Glomerular endothelial cell (primary cell): ENCODE data around the gene HAND2. TPM values are rescaled to one million over a fixed set of nuclear protein-coding genes. Genes with fewer than 3 reads are reported as not detected.

ENCODE experiments used
- DNase-seq: peaks from one replicate; pipeline ENCODE4 v3.0.0-alpha.2; 2011; ENCODE audit warnings: low read depth, low spot score; ENCODE audit errors: extremely low read depth
- total RNA-seq: library from RNA; depleted of rRNA; stranded (reverse); fragments of >200 nt; gene quantifications from 2 replicates; pipeline ENCODE4 v1.2.3, GENCODE V29; 2015

HAND2 gene
- not detected in 2 replicates for total RNA-seq

DNA sequence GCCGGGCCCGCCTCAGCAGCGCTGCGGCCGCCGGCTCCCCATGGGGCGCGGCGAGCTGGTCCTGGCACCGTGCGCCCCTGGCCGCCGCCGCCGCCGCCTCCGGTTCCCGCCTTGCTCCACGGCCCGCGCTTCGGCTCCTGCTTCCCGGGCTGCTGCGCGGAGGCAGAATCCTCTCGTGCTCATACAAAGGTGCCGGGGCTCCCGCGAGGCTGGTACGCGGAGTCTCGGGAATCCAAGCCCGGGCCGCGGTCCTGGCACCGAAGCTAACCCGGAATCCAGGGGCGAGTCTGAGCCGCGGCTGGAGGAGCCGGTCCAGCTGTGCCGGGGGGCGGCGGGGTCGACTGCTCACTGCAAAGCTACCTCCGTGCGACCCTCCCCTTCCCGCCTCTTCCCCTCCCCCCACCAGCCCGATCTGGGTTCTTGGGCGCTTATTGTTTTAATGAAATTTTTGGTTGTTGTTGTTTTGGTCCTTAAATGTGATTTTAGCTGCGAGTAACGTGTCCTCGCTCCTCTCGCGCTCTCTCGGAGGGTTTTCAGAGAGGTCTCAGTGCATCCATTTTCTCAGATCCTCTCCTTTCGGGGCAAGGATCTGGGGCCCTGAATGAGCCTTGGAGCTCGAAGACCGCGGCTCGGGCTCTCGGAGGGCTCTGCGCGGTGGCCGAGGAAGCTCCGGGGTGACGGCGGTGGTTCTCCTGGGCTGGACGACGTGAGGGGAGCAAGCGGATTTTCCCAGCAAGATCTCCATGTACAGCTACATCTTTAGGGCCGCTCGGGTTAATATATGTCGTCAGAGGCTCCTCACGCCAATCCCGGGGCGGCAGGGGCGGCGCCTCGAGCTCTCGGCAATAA lies at the start of gene HAND2:
TSS of gene HAND2 (minus strand) at position 753 of the 849 bp plus-strand sequence. CDS start 940 bp downstream, outside the sequence.
- no peak for DNase-seq

DNA sequence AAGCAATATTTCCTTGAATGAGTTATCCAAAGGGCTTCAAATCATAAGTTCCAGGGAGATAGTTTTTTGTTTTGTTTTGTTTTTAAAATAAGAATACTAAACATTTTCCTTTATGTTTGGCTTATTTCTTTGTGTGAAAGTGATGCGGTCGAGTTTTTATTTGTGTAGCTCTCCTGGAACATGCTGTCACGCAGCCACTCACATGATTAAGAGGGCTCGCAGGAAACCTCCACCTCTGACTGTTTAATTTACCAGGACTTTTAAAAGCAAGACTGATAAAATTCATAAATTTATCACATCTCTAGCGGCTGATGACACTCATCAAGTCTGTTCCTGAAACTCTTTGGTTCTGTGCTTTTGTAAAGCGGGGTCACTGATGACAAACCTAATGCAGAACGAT lies 48.9 kb upstream of the HAND2 start:
- no peak for DNase-seq

DNA sequence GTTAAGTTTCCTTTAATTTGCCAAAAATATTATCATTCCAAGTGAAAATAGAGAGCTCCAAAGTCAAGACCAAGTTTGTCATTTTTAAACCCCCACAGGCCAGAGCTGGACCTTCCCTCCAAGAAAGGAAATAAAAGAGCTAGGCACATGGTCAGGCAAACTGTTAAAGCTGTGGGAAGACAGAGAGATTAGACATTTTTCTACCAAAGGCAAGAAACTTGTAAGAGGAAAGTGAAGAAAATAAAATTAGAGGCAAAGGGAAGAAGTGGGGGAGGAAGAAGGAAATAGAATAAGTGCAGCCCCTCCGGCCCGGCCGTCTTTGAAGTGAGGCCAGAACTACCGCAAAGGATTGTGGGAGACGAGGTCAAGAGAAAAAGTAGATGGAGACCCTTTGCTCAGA lies 47.9 kb upstream of the HAND2 start:
- DNase-seq, result no peak

DNA sequence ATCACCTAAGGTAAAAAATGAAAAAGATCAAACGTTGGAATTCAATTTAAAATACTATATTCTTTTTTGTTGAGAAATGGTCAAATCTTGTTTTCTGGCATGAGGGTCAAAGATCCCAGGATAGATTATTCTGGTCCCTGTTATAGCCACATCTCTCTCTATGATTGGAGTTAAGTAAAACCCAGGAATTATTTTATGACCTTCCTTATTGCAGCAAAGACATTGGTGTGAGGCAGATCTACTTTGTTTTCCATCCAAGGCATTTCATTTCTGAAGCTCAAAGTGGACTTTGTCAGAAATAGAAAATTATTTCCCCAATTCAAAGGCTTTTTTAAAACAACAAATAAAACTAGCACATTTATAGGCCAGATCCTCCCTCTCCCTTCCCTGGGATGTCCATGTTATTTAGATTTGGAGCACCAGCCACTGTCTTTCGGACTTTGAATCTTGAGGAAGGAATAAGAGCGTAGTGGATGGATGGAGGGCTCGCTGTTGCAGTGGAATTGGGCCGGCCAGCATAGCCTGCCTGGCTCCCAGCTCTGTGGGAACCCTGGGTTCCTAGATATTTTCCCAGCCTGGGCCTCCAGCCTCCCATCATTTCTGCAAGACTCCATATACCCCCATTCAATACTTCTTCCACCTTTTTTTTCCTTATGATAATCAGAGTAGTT lies 45.6 kb upstream of the HAND2 start:
- DNase-seq, result no peak

DNA sequence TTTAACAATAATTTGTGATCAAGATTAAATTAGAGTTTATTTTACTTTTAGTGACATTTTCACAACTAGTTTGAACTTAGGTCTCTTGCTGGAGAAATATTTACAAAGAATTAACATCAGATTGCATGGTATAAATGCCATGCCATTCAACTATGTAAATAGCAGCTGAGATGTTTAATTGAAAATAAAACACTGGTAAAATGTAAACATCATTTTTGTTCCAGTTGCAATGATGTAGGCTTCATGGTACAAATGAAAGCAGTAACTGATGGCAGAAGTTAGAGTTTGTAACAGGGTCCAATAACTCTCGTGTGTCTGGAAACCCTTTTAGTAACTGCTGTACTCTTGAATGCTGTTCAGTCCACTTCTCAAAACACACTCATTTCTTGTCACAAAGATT lies 43.7 kb upstream of the HAND2 start:
- DNase-seq, result no peak

DNA sequence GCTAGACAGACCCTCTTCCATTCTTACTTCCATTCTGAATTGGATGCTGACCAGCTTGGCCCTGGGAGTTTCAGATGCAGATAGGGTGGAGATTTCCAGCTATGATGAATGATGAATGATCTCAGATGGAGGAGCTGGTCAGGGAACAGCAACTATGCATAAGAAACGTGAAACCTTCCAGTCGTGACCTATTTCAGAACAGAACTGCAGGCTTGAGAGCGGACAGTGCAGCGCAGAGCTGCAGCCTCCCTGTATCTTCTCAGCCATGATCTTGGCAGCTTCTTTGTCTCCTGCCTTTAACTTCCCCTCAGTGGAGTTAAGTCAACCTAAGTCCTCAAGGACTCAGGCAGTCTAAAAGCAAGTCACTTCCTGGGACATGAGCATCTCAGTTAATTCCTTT lies 43.3 kb upstream of the HAND2 start:
- DNase-seq, result no peak

DNA sequence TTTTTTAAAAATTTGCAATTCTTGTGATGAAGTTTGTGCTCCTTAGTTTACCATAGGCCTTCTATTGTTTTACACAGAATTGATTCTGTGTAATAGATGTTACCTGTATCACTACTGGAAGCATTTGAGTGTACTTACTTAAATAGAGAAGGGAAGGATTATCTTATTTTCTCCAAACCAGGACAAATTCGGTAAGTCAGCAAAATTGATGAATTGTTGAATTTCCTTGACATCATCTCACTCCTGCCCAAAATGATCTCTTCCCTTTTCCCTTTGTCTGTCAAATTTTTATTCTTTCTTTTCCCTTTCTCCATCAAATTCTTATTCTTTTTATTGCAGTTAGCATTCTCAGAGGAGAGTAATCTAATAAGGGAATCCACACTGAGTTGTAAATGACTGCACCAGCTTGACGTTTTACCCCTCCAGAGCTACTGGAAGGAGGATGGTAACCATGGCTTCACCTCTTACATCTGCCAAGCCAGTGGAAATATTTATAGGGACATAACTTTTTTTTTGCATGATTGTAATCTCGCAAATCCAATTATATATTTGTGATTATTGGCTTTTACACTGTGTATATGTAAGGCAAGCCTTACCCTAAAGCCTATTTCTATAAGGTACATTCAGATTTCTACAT lies 42.6 kb upstream of the HAND2 start:
- DNase-seq, result no peak

DNA sequence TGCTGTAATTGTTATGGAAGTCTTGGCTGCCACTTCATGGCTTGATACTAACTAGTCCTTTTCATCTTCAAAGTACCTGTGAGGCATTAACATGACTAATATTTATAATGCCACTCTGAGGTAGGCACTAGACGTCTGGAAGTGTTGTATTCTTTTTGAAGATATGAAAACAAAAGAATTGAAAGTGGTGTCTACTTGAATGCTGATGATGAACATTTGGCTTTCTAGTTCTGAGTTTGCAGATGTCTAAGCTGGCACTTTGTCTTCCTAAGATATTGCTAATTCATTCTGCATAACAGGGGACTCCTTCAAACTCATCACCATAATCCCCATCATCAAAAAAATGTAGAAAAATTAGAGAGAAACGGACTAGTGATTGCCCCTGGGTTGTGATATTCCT lies 41.6 kb upstream of the HAND2 start:
- DNase-seq, result no peak

DNA sequence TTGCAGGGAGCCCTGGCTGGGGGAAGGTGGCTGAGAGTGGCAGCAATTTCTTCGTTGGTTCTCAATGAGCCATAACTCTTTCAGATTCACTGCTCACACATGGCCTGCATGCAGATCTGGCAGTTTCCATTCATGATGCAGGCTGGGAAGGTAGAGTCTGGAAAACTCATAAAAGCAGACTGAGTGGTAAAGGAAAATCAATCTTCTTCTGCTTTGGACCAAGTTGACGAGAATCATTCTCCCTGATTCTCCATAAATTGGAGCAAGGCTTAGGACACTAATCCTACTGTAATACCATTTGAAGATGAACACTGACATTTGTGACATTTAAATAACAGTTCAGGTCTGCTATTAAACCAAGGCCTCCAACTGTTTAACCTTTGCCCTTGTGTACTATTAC lies 35.3 kb upstream of the HAND2 start:
- no peak for DNase-seq

DNA sequence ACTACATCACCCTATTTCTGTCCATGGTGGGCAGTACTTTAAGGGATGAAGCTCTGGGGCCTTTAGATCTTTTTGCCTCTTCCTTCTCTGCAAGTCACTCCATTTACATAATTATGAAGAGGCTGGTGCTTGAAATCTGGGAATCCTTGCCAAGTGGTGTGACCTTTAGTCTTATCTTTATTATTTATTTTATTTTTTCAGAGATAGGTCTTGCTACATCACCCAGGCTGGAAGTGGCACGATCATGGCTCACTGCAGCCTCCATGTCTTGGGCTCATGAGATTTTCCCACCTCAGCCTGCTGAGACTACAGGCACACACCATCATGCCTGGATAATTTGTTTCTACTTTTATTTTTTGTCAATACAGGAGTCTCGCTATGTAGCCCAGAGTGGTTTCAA lies 34.4 kb upstream of the HAND2 start:
- no peak for DNase-seq

DNA sequence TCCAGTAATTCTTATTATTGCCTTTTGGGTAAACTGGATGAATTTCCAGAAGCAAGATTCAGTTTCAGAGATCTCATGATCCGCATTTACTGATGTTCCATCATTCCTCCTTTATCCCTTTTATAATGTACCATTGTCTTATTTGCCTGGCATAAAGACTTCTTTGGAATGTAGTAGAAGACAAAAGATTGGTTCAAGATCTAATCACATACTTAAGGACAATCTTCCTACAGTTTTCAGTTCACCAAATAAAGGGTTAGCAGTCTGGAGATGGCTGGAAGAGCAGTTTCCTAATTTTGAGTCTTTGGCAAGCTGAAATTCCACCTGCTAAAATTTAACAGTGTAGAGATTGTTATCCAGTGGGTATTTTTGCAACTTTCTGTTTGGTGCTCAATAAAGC lies 30.9 kb upstream of the HAND2 start:
- DNase-seq, result no peak

DNA sequence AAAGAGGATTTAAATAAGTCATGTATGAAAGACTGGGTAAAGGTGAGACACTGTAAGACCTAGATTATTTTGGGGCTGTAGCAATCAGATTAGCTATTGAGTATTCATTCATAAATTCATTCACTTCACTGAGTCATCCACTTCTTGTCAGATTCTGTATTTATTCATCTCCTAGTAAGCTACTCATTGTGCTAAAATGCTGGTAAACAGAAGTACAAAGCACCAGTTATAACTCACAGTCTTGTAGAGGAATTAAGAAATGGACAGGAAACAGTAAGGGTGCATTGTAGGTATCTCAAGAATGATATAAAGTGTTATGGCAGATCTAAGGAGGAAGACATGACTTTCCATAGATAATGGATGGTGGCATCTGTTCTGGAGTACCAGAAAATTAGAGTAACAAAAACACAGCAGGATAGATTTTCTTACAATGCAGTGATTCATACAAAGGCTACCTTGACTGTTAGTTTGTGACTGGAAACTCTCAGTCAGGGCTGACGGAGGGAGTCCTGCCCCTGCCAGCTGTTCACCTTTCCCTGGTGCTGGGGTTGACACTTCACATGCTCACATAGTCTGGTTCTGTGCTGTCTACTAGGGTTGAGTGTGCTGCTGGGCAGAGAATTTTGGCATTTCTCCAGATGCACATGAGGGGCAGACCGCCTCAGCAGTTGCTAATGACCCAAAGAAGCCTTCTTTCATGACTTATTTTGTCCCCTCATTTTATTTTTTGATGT lies 26.5 kb upstream of the HAND2 start:
- DNase-seq, result no peak

DNA sequence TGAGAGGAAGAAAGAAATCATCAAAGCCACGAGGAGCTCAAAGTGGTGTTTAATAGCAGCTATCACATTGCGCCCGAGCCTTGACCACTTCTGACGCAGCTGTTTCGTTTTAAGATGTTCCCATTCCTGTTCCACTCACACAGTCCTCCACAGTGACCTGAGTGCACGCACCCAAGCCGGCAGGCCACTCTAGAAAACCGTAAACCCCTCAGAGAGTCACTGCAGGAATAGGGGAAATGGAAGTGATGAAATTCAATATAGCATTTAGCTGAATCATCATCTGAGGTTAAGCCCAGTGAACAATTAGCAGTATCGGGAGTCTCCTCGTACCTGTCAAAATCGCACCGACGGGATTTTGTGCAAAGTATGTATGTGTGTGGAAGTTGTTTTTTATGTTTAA lies 17.9 kb upstream of the HAND2 start:
- DNase-seq, result no peak

DNA sequence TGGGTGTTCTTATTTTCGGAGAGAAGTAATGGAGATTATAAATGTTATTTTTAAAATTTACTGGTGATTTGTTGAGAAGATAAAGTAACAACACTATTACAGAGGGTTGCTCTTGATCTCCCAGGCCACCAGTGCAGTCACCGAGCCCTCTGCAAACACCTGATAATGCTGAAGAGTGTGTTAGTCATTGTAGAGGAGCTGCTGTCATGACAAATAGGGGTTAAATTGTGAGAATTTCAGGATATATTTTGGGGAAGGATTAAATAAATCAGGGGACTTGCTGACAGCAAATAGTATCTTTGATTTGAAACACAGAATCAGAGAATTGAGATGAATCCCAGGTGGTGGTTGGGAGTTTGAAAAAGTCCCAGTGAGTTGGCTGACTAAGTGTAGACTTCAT lies 16.7 kb upstream of the HAND2 start:
- no peak for DNase-seq

DNA sequence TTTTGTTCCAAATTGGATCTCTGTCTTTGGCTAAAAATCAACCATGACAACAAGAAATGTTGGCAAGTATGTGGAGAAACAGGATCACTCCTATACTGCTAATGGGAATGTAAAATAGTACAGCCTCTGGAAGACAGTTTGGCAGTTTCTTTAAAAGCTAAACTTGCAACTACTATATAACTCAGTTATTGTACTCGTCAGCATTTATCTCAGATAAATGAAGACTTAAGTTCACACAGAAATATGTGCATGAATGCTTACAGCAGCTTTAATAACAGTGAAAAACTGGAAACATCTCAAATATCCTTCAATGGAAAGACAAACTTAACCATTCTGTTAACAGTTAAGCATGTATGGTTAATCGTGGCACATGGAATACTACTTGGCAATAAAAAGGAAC lies 15.4 kb upstream of the HAND2 start:
- no peak for DNase-seq

DNA sequence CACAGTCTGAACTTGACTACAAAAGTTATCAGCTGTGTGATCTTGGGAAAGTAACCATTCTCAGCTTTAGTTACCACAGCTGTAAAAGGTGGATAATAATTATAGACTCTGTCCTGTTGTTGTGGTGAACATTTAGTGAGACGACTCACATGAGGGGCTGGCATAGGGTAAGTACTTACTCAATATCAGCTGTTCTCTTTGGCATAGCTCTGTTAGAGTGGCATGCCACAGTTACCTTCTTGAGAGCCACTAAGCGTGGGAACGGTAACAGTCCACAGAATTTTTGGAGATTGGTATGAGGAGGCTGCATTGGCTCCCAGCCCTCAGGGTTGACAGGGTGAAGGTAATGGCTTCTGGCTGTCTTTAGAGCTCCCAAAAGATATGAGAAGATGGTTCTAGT lies 13.2 kb upstream of the HAND2 start:
- DNase-seq, result no peak

DNA sequence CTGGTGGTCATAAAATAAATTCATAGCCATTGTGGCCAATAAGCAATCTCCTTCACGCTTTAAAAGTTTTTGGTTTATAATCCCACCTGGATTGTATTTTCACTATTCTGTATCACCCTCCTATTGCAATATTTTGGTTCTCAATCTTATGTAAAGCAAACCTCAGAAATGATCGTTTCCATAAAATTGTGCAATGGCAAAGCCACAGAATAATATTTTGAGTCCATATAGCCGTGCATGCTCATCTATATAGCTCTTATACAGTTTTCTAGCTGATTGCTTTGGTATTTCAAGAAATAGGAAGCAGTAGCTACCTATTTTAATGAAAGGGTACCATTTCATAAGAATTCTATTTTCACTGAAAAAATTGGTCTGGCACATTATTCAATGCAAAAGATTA lies 10.0 kb upstream of the HAND2 start:
- no peak for DNase-seq

DNA sequence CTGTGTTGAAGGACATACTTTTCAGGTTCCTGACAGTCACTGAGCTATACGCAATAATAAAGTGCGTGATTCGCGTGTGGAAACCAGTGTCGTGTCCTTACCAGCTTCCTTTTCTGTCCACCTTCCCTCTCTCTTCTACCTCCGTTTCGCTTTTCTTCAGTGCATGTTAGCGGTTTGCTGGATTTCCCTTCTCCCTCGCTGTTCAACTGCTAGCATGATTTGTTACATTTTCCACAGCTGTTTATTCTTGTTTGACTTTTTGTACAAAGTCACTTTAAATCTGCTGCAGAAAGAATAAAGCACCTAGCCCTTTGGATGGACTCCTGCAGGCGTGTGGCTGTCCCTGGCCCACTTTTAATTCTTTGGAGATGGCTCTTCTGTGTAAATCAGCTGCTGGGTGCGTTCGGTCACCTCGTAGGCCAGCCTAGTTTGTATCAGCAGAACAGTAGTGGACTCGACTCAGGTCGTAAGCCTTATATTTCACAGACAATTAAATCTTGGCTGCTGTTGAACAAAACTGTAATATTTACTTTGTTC lies 8.9 kb upstream of the HAND2 start:
- DNase-seq, result no peak

DNA sequence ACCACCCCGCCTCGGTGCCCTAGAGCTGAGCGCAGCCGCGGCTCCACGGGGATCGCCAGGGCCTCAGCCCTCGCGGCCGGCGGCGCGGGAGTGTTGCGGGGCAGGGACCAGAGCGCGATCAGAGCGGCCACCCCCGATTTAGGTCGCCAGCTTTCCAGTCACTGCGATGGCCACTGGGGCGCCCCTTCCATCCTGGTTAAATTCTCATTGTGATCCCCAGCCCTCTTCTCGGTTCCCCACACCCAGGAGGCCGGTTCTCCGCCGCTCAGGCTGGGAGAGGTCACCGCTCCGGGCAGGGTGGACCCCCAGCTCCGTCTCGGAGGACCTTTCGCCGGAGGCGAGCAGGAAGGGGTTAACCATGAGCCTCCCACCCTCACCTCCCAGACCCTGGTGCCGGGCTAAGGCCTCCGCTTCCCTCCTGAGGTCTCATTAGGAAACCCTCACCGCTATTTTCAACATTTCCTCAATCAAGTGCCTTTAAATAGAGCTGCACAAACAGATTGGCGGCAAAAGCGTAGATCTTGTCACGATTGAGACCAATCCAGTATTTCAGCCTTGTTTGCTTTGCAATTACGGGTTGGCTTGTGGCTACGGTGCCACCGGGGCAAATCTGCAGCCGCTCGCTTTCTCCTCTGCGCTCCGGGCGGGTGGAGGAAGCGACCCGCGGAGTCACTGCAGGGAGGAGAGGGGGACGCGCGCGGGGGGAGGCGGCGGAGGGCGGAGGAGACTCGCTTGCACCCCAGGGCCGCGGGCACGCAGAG lies 8.3 kb upstream of the HAND2 start:
- DNase-seq, result no peak

DNA sequence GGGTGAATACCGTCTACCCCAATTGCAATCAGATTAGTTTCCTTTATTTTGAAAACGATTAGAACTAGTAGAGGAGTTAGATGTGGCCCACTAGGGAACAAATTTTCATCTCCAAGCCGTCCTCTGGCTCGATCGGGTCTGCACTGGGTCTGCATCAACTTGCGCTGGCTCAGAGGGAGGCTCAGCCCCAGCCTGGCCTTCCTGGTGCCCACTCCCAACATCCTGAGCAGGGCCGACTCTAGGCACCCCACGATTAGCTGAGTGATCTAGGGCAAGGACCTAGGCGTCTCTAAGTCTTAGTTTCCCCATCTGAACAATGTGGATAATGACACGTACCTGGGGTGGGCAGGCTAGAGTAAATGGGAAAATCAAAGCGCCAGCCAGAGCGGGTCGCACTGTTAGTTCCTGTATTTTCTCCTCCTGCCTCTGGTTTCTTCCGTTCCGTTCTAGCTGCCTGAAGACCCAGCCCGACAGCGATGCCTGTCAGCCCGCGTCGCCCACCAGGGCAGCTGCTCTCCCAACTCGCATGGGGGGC lies 7.7 kb upstream of the HAND2 start:
- no peak for DNase-seq
